ENCODE results near the gene SLC26A1. TPM values are rescaled to one million over a fixed set of nuclear protein-coding genes. Genes with fewer than 3 reads are reported as not detected.

Gene SLC26A1
- total RNA-seq, 1 experiment from 2014 or later: 0.16 TPM

- no peak for DNase-seq (ENCODE audit: unreplicated experiment)
- Mint-ChIP-seq H3K4me3 (ENCODE audit: unreplicated experiment) (no peak overlapping the region), H3K4me1 (ENCODE audit: insufficient read depth, unreplicated experiment) (no peaks in the 10 kb centered on the region), H3K36me3 (ENCODE audit: insufficient read depth, unreplicated experiment) (peaks cover 20% of the 10 kb centered on the region), H3K27me3 (ENCODE audit: insufficient read depth, unreplicated experiment) (no peaks in the 10 kb centered on the region), H3K9me3 (ENCODE audit: unreplicated experiment) (no peaks in the 10 kb centered on the region), H3K27ac (ENCODE audit: low read depth, unreplicated experiment) (no peak overlapping the region)
- POLR2A ChIA-PET: no interaction called here
- no peak for TF ChIP-seq CTCF (IDR thresholded peaks at IDR 0.05; ENCODE audit: unreplicated experiment)
- intact Hi-C loops (cut with micrococcal nuclease): no loop called here
- CTCF ChIA-PET: interaction anchor here (0.6 kb wide), 1 partner anchor 120 kb away, joined by 3 read pairs; no protein-coding TSS in a partner anchor
- no TSS peak for BruUV-seq (replicated peaks)
These were observed 33.0 kb downstream of the SLC26A1 start for GRCh38 chr4:960140-960635.

GRCh38 chr4:959338-960139 is 33.7 kb downstream of the SLC26A1 start:
- intact Hi-C loops (cut with micrococcal nuclease): no loop called here
- CTCF ChIA-PET: interaction anchor here (0.6 kb wide), 1 partner anchor 121 kb away, joined by 3 read pairs; no protein-coding TSS in a partner anchor
- TF ChIP-seq CTCF (IDR thresholded peaks at IDR 0.05; ENCODE audit: unreplicated experiment): no peak
- Mint-ChIP-seq H3K27me3 (ENCODE audit: insufficient read depth, unreplicated experiment) (no peaks in the 10 kb centered on the region), H3K9me3 (ENCODE audit: unreplicated experiment) (no peaks in the 10 kb centered on the region), H3K4me3 (ENCODE audit: unreplicated experiment) (no peak overlapping the region), H3K36me3 (ENCODE audit: insufficient read depth, unreplicated experiment) (peaks cover 20% of the 10 kb centered on the region), H3K4me1 (ENCODE audit: insufficient read depth, unreplicated experiment) (no peaks in the 10 kb centered on the region), H3K27ac (ENCODE audit: low read depth, unreplicated experiment) (no peak overlapping the region)
- no TSS peak for BruUV-seq (replicated peaks)
- POLR2A ChIA-PET: interaction anchor here (0.5 kb wide), 1 partner anchor 181 kb away, joined by 3 read pairs; no protein-coding TSS in a partner anchor
- DNase-seq (ENCODE audit: unreplicated experiment): no peak

- no peaks in the 10 kb centered on the region for H3K4me1 Mint-ChIP-seq (ENCODE audit: insufficient read depth, unreplicated experiment)
- H3K27ac Mint-ChIP-seq (ENCODE audit: low read depth, unreplicated experiment): no peak overlapping the region
- H3K9me3 Mint-ChIP-seq (ENCODE audit: unreplicated experiment): no peaks in the 10 kb centered on the region
- POLR2A ChIA-PET: interaction anchor here (0.5 kb wide), 1 partner anchor 181 kb away, joined by 3 read pairs; no protein-coding TSS in a partner anchor
- no TSS peak for BruUV-seq (replicated peaks)
- CTCF ChIA-PET: no interaction called here
- no peaks in the 10 kb centered on the region for H3K27me3 Mint-ChIP-seq (ENCODE audit: insufficient read depth, unreplicated experiment)
- TF ChIP-seq CTCF (IDR thresholded peaks at IDR 0.05; ENCODE audit: unreplicated experiment): no peak
- intact Hi-C loops (cut with micrococcal nuclease): no loop called here
- H3K4me3 Mint-ChIP-seq (ENCODE audit: unreplicated experiment): no peak overlapping the region
- no peak for DNase-seq (ENCODE audit: unreplicated experiment)
- H3K36me3 Mint-ChIP-seq (ENCODE audit: insufficient read depth, unreplicated experiment): peaks cover 20% of the 10 kb centered on the region
These were observed 34.4 kb downstream of the SLC26A1 start for GRCh38 chr4:958696-959337.

- Mint-ChIP-seq H3K27ac (ENCODE audit: low read depth, unreplicated experiment) (no peak overlapping the region), H3K4me1 (ENCODE audit: insufficient read depth, unreplicated experiment) (no peaks in the 10 kb centered on the region), H3K36me3 (ENCODE audit: insufficient read depth, unreplicated experiment) (peaks cover 20% of the 10 kb centered on the region), H3K9me3 (ENCODE audit: unreplicated experiment) (no peaks in the 10 kb centered on the region), H3K27me3 (ENCODE audit: insufficient read depth, unreplicated experiment) (no peaks in the 10 kb centered on the region), H3K4me3 (ENCODE audit: unreplicated experiment) (no peak overlapping the region)
- intact Hi-C loops (cut with micrococcal nuclease): no loop called here
- DNase-seq (ENCODE audit: unreplicated experiment): no peak
- no peak for TF ChIP-seq CTCF (IDR thresholded peaks at IDR 0.05; ENCODE audit: unreplicated experiment)
- no TSS peak for BruUV-seq (replicated peaks)
- POLR2A ChIA-PET: no interaction called here
- CTCF ChIA-PET: no interaction called here
These were observed 34.9 kb downstream of the SLC26A1 start for GRCh38 chr4:958314-958665.
